GM19193 (cell line): Measurements from ENCODE around the gene SCARF1.

Experiments used
- POLR2A ChIP-seq: IDR thresholded peaks from 4 replicates; pipeline ENCODE4 v1.6.1; 2011; ENCODE audit not compliant: insufficient read depth, insufficient read length; ENCODE audit errors: extremely low read depth

Gene SCARF1

DNA sequence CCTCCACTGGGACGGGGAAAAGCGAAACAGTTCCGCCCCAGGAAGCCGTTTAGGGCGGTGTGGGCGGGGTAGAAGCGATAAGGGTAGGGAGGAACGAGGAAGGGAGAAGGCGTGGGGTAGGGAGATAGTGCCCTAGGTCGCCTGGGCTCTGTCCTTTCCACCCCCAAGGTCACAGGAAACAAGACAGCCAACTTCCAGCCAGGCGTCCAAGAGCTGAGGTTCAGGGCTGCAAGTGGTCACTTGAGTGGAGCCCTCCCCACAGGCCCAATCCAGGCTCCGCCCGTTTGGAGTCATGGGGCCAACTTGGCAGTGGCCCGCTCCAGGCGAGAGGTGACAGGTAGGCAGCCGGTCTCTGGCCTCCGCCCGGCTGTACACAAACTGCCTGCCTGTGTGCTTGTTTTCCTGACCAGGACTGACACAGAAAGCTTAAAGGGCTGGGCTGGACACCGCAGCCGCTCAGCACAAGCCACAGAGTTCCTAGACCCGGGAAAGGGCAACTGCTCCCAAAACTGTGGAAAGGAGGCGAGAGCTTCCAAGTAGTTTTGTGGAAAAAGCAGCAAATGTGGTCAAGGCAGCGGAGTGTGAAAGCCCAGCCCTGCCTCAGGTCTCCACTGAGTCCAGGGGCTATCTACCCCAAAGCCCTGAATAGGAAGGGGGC lies 4.4 kb upstream of the SCARF1 start, which contains the start of gene RILP:
Gene RILP (minus strand): TSS at position 23 of the 658 bp plus-strand sequence. CDS start 62 bp downstream, outside the sequence.
- TF ChIP-seq POLR2A, result peak; percentile 45

DNA sequence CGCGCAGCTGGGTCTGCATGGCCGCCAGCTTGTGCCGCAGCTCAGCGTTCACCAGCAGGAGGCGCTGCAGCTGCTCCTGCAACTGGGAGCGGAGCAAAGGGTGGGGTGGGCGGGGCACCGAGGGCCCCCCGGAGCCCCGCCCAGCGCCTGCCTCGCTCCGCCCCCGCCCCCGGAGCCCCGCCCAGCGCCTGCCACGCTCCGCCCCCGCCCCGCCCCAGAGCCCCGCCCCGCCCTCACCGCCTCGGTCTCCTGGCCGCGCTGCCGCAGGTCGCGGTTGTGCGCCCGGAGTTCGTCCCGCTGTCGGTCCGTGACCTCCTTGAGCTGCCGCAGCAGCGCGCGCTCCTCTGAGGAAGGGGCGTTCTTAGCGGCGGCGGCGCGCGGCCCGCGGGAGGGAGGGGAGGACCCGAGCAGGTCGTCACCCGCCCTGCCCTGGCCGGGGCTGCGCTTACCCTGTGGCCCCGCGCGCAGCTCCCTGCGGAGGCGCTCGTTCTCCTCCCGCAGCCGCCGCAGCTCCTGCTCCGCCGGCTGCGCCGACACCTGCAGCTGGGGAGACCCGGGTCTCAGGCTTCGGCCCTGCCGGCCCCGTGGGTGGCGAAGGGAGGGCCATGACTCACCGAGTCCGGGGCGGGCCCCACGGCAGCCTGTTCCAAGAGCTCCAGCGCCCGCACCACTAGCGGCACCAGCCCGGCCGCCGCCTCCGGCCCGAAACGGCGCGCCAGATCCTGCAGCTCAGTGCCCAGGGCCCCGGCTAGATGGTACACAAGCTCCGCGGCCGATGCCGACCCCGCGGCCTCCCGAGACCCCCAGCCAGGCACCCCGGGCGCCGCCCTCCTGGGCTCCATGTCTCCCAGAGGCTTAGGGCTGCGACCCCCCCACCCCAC lies 3.7 kb upstream of the SCARF1 start:
- peak; percentile 12 for TF ChIP-seq POLR2A

GRCh38 chr17:1648173-1648962 lies 2.8 kb upstream of the SCARF1 start:
- TF ChIP-seq POLR2A, result peak; percentile 36

DNA sequence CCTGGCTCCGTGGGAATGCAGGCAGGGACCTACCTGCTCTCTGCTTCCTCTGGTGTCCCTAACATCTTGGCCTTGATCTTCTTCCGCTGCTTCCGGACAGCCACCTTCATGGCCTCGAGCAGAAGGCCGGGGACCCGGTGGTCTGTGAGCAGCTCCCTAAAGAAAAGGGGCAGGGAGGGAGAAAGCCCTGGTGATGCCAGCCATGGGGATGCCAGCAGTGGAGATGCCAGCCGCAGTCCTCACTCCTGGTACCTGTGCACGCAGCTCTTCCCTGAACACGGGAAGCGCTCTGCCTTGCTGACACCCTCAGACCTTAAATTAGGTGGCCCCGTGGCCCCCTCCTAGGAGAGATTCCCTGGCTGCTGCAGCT lies 2.3 kb upstream of the SCARF1 start:
- TF ChIP-seq POLR2A, result no peak

GRCh38 chr17:1646199-1646875 lies 805 bp upstream of the SCARF1 start:
- no peak for TF ChIP-seq POLR2A

- TF ChIP-seq POLR2A, result peak; percentile 50
Observed at GRCh38 chr17:1644493-1645206, 882 bp downstream of the SCARF1 start.

- no peak for TF ChIP-seq POLR2A
Observed at GRCh38 chr17:1643999-1644492, 1.5 kb downstream of the SCARF1 start.

GRCh38 chr17:1643293-1643998 lies 2.1 kb downstream of the SCARF1 start:
- TF ChIP-seq POLR2A, result no peak

DNA sequence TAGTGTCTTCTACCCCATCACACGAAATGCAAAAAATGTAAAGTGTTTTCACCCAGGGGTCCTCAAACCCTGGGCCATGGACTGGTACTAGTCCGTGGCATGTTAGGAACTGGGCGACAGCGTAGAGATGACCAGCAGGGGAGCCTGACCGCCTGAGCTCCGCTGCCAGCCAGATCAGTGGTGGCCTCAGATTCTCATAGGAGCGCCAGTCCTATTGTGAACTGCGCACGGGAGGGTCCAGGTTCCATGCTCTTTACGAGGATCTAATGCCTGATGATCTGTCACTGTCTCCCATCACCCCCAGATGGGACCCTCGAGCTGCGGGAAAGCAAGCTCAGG lies 4.5 kb downstream of the SCARF1 start:
- no peak for TF ChIP-seq POLR2A

DNA sequence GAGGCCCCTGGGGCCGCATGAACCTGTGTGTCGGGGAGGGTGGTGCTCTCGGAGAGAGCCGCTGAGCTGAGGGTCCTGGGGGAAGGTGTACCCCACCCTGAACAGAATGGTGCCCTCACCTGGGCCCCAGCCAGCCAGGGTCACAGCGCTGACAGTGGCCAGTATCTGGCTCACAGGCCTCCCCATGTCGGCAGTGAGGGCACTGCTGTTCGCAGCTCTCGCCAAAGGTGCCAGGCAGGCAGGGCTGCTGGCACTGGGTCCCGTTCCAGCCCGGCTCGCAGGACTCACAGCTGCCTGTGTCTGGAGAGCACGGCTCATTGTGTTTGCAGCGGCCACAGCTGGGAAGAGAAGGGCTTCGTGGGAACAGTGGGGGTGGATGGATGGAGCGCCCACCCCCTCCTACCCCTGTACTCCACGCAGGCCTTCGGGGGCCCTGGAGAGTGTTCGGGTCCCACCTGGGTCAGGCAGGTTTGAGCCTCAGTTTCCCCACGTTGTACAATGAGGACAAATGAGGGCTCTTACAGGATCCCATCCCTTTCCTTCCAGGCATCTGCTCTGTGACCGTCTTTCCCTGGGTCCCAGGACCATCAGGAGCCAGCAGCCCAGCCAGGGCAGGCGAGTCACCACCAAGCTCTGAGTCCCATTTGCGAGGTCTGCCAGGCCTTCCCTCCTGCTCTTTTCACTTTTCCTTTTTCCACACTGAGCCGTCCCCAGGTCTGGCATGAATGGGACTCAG lies 5.0 kb downstream of the SCARF1 start:
- TF ChIP-seq POLR2A, result no peak

GRCh38 chr17:1639549-1640180 lies 5.9 kb downstream of the SCARF1 start:
- no peak for TF ChIP-seq POLR2A

DNA sequence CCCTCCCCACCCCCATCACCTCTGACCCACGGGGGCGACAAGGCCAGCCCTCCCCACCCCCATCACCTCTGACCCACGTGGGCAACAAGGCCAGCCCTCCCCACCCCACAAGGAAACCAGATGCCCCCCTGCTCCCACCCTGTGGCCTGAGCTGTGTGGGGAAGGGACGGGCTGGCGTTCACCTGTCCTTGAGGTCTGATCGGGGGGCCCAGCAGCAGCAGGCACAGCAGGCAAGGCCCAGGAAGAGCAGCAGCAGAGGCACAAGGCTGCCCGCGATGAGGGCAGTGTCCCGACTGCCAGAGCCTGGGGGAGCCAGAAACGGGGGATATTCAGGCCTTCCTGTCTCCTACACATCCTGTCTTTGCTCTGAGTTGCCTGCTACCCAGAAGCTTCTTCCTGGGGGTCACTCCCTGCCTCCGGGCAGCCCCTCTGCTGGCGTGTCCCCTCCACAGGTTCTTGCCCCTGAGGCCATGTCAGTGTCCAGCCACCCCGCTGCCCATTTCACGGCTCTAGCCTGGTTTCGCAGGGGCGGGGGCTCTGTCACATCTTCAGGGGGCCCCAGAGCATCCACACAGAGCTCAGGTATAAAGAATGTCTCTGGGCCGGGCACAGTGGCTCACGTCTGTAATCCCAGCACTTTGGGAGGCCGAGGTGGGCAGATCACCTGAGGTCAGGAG lies 6.8 kb downstream of the SCARF1 start:
- TF ChIP-seq POLR2A, result no peak
